ENCODE results near the gene ZDHHC13. TPM values are rescaled to one million over a fixed set of nuclear protein-coding genes. Genes with fewer than 3 reads are reported as not detected.

Gene ZDHHC13
- total RNA-seq, 1 donor from 2014 or later = 13.9 TPM

GRCh38 chr11:19168090-19168489 is 51.1 kb downstream of the ZDHHC13 start:
- no peak for DNase-seq (ENCODE audit: low read depth in 2 of 2)

- DNase-seq (ENCODE audit: low read depth in 2 of 2) = no peak
Measured at GRCh38 chr11:19173004-19173689, 56.2 kb downstream of the ZDHHC13 start.

- DNase-seq (ENCODE audit: low read depth in 2 of 2) = no peak
Measured at GRCh38 chr11:19173964-19174638, 57.1 kb downstream of the ZDHHC13 start.

DNA sequence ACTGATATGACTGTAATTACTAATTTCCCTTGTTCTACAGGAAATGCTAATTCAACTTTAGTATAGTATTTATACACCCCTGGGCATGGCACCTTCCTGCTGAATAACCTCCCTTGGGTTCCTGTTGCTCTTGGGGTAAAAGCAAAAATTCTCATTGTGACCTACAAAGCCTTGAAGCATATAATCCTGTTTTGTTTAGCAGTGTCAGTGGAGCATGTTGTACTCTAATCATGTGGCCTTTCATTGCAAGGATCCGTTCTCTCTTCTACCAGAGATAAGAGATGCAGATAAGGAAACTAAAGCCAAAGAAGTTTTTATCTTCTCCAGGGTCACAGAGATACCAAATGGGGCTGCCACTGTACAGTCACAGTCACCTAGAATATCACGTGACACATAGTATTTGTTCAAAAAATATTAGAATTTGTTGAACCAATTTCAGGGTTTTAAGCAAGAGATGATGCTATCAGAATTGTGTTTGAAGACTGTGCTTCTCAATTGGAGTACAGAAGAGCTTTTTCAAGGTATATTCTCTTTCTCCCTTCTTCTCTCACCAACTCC is 59.7 kb downstream of the ZDHHC13 start:
- DNase-seq (ENCODE audit: low read depth in 2 of 2) = no peak

DNA sequence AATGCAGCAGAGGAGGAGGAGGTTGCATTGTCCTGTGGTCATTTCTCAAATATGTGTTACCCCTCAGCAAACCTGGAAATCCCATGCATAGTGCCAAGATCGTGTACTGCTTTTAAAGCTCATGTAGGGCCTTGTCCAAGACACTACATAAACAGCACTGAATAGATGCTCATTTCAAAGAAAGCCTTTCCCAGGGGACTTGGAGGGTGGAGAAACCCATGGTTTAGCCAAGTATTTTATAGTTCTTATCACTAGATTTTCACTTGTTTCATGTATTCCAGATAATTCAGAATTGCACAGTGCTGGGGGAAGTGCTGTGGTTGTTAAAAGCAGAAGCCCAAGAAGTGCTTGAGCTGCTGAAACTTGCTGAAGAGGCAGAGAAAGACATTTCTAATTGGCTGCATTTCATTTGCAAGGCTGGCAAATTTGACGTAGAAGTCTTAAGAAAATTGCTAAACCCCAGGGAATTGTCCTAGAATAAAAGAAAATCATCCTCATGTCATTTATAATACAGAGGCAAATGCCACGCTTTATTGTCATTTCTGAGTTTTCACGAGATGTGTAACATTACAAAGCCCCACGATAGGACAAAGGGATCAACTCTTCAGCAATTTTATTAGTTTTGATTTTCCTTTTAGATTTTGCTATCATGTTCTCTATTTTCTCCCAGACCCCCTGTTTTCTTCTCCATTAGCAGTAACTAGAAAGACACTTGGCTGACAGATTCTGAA is 64.7 kb downstream of the ZDHHC13 start:
- no peak for DNase-seq (ENCODE audit: low read depth in 2 of 2)

GRCh38 chr11:19183646-19184045 is 66.7 kb downstream of the ZDHHC13 start:
- DNase-seq (ENCODE audit: low read depth in 2 of 2) = no peak

DNA sequence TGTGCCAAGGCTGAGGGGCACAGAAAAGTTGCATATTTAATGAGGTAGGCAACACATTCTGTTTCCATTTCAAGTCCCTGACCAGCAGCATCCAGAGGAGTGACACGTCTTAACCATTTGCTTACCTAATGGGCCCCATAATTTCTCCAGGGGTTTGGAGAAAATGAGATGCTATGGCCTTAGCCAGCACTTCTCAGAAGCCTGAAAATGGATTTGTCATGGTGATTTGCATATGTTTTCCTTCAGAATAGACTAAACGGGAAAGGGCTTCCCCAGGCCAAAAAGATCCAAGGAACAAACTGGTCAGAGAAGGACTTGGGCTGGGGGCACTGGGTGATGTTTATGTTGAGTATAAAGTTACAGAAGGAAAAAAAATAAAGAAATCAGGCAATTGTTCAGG is 68.1 kb downstream of the ZDHHC13 start:
- no peak for DNase-seq (ENCODE audit: low read depth in 2 of 2)

DNA sequence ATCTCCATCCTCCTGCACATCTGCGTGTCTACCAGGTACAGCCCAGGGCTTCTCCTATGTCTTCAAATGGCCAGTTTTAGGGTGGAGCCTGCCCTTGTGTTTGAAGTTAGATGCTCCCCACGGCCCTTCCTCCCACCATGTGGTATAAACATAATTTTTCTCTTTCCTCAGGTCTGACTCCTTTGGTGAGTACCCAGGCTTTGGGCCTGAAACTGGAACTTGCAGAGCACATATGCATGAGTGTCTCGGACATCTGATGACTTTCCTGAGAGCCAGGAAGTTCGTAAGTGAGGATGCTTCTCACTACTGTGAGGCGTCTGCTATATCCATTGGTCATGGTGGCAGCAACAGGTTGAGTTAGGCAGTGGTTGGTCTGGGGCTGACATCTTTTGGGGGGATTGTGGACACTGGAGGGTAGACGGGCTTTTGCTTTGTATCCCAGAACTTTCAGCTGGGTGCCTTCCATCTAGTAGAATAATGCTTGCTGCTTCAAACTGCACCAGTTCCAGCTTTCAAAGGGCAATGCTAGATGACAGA is 68.6 kb downstream of the ZDHHC13 start:
- no peak for DNase-seq (ENCODE audit: low read depth in 2 of 2)

GRCh38 chr11:19187114-19187832 is 70.3 kb downstream of the ZDHHC13 start:
- DNase-seq (ENCODE audit: low read depth in 2 of 2) = no peak

GRCh38 chr11:19187833-19188258 is 70.9 kb downstream of the ZDHHC13 start:
- no peak for DNase-seq (ENCODE audit: low read depth in 2 of 2)

- DNase-seq (ENCODE audit: low read depth in 2 of 2) = peak in 1 of 2 donors; percentile 81
Measured at GRCh38 chr11:19191530-19192169, 74.7 kb downstream of the ZDHHC13 start.

- DNase-seq (ENCODE audit: low read depth in 2 of 2) = peak in 1 of 2 donors; percentile 49
Measured at GRCh38 chr11:19193916-19194315, 76.9 kb downstream of the ZDHHC13 start.

- no peak for DNase-seq (ENCODE audit: low read depth in 2 of 2)
Measured at GRCh38 chr11:19194620-19195308, 77.8 kb downstream of the ZDHHC13 start.

- no peak for DNase-seq (ENCODE audit: low read depth in 2 of 2)
Measured at GRCh38 chr11:19196432-19196831, 79.5 kb downstream of the ZDHHC13 start.

DNA sequence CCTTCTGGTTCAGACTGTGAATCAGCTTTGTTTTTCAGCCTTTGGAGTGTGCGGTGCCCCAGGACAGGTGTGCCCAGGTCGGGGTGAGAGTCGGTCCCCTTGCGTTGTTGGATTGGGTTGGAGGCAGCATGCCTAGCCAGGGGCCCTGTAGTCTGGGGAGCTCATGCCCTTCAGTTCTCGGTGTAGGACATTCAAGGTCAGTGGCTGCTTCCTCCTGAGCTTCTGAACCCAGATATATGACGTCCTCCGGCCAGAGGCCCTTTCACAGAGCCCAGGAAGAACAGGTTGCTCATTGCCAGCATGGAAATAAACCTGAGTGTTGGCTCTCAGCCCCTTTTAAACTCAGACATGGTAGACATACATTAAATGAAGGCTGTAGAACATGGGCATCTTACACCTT is 82.1 kb downstream of the ZDHHC13 start:
- no peak for DNase-seq (ENCODE audit: low read depth in 2 of 2)

GRCh38 chr11:19199771-19200170 is 82.8 kb downstream of the ZDHHC13 start:
- DNase-seq (ENCODE audit: low read depth in 2 of 2) = peak in 1 of 2 donors; percentile 73

DNA sequence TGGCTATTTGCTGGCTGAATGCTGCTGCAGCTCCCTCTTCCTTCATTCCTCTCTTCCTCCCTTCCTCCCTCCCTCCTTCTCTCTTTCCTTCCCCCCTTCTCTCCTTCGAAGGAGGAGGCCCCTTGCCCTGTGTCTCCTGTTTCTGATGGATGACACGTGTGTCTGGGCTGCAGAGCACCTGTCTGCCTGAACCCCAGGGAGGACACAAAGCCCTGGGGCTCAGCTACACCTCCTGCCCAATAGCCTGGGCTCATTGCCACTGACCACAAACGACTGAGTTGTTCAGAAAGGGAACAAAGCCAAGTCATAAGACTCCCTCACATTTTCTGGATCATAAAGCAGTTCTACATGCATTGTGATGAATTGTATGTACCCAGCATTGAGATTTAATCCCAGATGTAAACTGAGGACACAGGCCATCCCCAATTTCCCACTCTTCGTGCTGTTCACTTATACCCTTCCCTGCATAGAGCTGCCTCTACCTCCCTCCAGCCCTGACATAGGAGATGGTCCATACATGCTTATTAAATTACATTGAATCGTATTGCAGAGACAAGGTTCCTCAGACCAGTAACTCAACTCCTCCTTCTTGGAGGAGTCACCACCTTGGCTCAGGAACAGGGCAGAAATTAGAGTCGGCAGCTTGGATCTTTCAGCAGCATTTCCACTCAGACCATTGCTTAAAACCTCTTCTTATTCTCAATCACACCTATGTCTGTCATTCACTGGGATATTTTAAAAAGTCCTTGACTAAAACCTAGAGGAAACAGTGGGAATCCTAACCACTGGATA is 83.6 kb downstream of the ZDHHC13 start:
- peak in 1 of 2 donors; percentile 64 for DNase-seq (ENCODE audit: low read depth in 2 of 2)

DNA sequence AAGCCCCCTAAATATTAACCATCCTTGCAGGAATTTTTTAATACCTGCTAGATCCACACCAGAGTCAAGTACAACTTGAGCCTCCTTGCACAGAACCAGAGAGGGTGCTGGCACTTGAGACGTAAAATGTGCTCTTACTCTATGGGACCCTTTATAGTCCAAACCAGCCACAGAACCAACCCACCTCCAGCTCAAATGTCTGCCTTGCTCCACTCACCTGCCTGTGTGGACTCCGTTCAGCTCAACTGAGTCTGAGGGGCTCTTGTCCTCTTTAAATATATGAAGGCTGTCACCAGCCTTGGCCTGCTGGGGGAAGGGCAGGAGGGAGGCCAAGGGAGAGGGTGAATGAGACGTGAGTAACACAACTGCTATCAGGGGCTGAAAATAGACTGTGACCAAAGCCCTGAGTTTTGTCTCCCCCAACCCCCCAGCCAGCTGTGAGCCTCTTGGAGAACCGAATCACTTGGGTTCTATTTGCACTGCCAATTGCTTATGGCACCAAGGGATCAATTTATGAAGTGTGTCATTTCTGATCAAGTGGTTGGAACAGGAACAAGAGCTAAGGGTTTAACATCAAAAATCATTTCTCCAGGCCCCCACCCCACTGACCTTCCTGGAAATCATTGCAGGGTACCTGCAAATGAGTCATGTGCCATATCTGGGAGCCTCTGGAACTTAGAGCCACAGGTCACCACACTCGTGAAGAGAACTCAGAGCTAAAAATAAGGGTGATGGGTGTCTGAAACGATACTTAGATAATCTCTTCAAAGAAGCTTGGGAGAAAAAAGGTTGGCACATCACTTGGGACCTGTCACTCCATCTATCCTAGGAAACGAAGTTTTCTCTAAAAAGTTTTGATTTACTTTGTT is 85.0 kb downstream of the ZDHHC13 start, which contains the start of gene CSRP3:
Gene CSRP3, minus strand, starts transcription at position 247 of the 869 bp plus-strand sequence. CDS start 9,535 bp downstream, outside the sequence.
- DNase-seq (ENCODE audit: low read depth in 2 of 2) = no peak
